G401 (cell line): ENCODE data around the gene CDK3. TPM values are rescaled to one million over a fixed set of nuclear protein-coding genes. Genes with fewer than 3 reads are reported as not detected.
"Not testable (repeated sequence)": the region's sequence is repeated elsewhere in the genome, so short reads cannot be mapped to it uniquely, and the experiment has no call there.

ENCODE experiments used
- DNase-seq: peaks from one replicate; pipeline ENCODE4 v3.0.0-alpha.2; 2015; ENCODE audit warnings: low spot score
- in situ Hi-C: cut with HindIII; loops from 2 replicates; pipeline ENCODE4 v1.10.0; 2016; ENCODE audit warnings: low sequenced_read_pairs, mixed read lengths
- total RNA-seq: library from RNA; depleted of rRNA; stranded (reverse); fragments of >200 nt; shearing (Covaris generic); gene quantifications from 2 replicates; pipeline ENCODE4 v1.2.3, GENCODE V29; 2014; rRNA removed

Gene CDK3
- 0.68 and 2.5 TPM in 2 replicates for total RNA-seq

- in situ Hi-C loops = no loop called here
- no peak for DNase-seq
These were observed at the start of gene CDK3 for GRCh38 chr17:76000755-76001521. TSS of gene CDK3 (plus strand) at chr17:76000855. CDS start at chr17:76001426, 571 bp downstream.

DNA sequence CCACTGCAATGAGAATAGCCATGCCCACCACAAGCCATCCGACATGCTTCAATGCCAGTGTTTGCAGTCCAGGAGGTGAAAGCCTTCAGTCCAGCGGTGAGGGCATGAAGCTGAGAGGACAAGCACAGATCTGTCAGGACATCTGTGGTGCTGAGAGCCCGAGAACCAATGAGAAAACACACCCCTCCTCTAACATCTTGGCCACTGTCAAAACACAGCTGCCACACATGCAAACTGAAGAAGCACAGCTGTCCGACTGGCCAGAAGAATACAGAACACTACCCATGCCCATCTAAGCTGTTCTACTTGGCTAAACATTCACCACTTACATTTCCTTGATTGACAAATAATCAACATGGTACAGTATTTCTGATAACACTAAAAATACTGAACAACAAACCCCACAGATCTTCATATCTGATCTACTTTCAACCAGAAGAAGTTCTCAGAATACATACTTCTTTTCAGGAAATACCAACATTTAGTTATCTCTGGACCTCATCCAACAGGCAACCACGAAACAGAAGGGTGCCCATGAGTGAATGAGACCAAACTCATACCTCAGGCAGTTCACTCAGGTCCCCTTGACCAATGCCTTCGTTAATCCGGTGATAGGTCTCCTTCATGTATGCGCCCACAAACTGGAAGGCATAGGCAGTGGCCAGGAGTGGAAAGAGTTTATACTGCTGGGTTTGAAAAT lies 49.6 kb upstream of the CDK3 start:
- in situ Hi-C loops = no loop called here
- no peak for DNase-seq

GRCh38 chr17:75959051-75959838 lies 41.4 kb upstream of the CDK3 start:
- no peak for DNase-seq
- in situ Hi-C loops = no loop called here

DNA sequence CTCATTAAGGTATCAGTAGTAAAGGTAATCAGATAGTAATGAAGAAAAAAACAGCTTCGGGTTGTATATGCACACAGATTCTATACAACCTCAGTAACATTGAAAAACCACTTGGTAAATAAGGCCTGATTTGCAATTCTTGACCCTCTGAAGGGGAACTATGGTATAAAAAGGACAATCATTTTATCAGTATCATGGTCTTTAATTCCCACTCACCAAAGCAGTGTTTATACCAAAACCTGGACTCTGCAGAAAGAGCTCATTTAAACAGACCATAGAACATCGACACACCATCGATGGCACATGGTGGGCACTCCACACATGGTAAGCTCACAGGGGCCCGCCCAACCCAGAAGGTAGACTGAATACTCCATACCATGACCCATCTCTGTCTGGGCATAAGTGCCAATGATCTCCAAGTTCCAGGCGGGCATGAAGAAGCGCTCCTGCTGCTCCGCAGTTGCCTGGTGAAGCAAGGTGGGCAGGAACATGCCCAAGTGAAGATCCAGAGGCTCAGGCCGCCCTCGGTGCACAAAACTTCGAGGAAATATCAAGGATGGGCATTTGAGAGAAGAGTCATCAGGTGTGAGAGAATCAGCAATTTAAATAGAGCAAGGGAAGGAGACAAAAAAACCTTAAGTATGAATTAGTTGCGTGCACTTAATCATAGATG lies 40.7 kb upstream of the CDK3 start:
- no peak for DNase-seq
- in situ Hi-C loops = no loop called here

- in situ Hi-C loops = no loop called here
- DNase-seq = no peak
These were observed 35.2 kb upstream of the CDK3 start for GRCh38 chr17:75965468-75965867.

DNA sequence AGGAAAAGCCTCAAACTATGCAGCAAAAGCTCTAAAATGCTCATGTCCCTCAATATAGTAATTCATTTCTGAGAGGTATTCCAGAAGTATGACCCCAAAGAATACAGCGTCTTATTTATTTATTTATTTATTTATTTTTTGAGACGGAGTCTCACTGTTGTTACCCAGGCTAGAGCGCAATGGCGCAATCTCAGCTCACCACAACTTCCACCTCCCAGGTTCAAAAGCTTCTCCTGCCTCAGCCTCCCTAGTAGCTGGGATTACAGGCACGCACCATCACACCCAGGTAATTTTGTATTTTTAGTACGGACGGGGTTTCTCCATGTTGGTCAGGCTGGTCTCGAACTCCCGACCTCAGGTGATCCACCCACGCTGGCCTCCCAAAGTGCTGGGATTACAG lies 31.6 kb upstream of the CDK3 start:
- DNase-seq, in situ Hi-C loops: not testable (repeated sequence)

DNA sequence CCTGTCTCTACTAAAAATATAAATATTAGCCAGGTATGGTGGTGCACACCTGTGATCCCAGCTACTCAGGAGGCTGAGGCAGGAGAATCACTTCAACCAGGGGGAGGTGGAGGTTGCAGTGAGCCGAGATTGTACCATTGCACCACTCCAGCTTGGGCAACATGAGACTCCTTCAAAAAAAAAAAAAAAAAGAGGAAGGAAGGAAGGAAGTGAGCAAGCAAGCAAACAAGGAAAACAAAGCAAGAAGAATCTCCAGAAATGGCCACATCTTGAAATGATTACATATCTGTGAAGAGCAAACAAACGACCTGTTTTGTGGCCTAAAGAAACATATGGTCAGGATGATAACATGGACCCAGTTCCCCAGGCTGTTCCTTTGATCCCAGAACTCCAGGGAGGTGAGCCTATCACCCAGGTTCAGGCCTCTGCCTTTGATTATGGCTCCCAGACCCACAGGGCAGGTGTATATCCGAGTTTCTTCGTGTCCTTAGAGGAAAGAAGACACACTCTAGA lies 30.6 kb upstream of the CDK3 start:
- DNase-seq = no peak
- in situ Hi-C loops = no loop called here

DNA sequence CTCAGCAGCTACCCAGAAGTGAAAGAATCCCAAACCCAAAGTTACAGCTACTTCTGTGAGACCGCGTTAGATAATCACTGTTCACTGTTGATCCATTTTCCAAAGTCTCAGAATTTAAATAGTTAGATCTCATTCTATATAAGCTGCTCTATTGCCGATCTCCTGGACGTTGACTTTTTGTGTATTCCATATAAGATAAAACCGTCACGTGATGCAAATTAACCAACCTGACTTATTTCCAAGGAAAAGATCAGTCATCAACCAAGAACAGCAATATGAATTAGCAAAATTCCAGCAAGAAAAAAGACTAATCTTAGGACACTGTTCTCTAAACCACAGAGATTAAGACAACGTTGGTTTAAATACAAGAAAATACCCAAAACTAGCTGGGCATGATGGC lies 30.0 kb upstream of the CDK3 start:
- in situ Hi-C loops = no loop called here
- DNase-seq = no peak

GRCh38 chr17:75975187-75975586 lies 25.5 kb upstream of the CDK3 start:
- in situ Hi-C loops = not testable (repeated sequence)

DNA sequence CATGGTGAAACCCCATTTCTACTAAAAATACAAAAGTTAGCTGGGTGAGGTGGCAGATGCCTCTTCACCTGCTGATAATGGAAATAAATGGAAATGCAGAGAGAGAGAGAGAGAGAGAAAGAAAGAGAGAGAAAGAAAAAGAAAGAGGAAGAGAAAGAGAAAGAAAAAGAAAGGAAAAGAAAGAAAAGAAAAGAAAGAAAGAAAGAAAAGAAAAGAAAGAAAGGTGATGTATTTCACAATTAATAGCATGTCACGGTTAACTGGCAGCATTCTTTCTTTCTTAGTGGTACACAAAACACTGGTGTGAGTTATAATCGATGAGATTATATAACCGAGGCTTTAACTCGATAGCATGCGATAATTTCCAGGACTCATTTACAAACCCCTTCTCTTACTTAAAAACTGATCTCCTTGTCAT lies 24.9 kb upstream of the CDK3 start:
- no peak for DNase-seq
- in situ Hi-C loops = no loop called here

More at GRCh38 chr17:75975187-75975586, 25.5 kb upstream of the CDK3 start:
- not testable (repeated sequence) for DNase-seq

- no peak for DNase-seq
- in situ Hi-C loops = no loop called here
These were observed 24.3 kb upstream of the CDK3 start for GRCh38 chr17:75976175-75976848.

- in situ Hi-C loops = no loop called here
These were observed 21.5 kb upstream of the CDK3 start, which contains the start of the genes ACOX1 and TEN1 for GRCh38 chr17:75978938-75979704. TSS of gene ACOX1 (minus strand) at chr17:75979166. CDS start at chr17:75979073, 93 bp downstream. TSS of gene TEN1 (plus strand) at chr17:75979240. CDS start at chr17:75986193, 6,953 bp downstream.

DNA sequence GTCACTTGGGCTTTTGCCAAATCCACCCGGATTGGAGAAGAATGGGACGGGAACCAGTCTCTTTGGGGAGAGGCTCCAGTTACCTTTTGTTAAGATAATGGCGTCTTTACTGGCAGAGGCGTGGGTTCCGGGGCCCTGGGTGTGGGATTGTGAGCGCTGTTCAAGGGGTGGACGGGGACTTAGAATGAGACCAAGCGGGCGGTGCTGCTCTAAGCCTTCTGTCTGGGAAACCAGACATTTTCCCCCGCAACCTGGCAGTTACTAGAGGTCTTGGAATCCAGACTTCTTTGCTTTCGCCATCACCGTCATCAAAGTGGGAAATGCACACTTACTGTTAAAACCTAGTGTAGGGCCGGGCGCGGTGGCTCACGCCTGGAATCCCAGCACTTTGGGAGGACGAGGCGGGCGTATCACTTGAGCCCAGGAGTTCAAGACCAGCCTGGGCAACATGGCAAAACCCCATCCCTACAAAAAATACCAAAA lies 20.9 kb upstream of the CDK3 start:
- in situ Hi-C loops = no loop called here
- DNase-seq = no peak

More at GRCh38 chr17:75978938-75979704, 21.5 kb upstream of the CDK3 start, which contains the start of the genes ACOX1 and TEN1:
- peak; percentile 98 for DNase-seq

GRCh38 chr17:75980188-75981018 lies 20.3 kb upstream of the CDK3 start:
- DNase-seq = no peak
- in situ Hi-C loops = no loop called here

DNA sequence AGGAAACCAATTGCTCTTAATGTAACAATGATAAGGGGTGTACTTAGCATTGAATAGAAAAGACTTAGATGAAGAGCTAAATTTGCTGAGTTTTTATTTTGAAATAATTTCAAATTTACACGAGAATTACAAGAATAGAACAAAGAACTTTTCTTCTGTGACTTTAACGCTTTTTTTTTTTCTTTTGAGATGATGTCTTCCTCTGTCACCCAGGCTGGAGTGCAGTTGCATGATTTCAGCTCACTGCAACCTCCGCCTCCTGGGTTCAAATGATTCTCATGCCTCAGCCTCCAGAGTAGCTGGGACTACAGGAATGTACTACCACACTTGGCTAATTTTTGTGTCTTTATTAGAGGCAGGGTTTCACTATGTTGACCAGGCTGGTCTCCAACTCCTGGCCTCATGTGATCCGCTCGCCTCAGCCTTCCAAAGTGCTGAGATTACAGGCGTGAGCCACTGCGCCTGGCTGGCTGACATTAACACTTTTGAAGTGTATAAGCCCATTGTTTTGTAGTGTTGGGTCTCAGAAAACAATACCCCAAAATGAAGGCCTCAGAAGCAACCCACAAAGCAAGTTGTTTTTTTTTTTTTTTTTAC lies 19.5 kb upstream of the CDK3 start:
- no peak for DNase-seq
- in situ Hi-C loops = no loop called here

GRCh38 chr17:75983501-75984181 lies 17.0 kb upstream of the CDK3 start:
- in situ Hi-C loops = no loop called here
- DNase-seq = no peak
